Nephron (organoid): ENCODE measurements around the gene ZNF516.

ENCODE experiments used
- H3K27ac Mint-ChIP-seq, 3 experiments: 2 replicates each; pipeline ENCODE4 v1.8.0; 2020; ENCODE audit warnings: mixed read lengths in 3 of 3, mild to moderate bottlenecking in 2 of 3, moderate library complexity in 1 of 3
- H3K27me3 Mint-ChIP-seq: 2 replicates; pipeline ENCODE4 v1.8.0; 2021; ENCODE audit warnings: low read depth, mild to moderate bottlenecking, moderate library complexity, mixed read lengths
- H3K36me3 Mint-ChIP-seq: 2 replicates; pipeline ENCODE4 v1.8.0; 2020; ENCODE audit warnings: low read depth, mixed read lengths
- H3K4me1 Mint-ChIP-seq: 2 replicates; pipeline ENCODE4 v1.8.0; 2020; ENCODE audit warnings: mixed read lengths
- H3K4me3 Mint-ChIP-seq, 3 experiments: 2 replicates each; pipeline ENCODE4 v1.8.0; 2020; ENCODE audit warnings: mild to moderate bottlenecking in 3 of 3, mixed read lengths in 3 of 3, moderate library complexity in 2 of 3
- H3K9me3 Mint-ChIP-seq: 2 replicates; pipeline ENCODE4 v1.8.0; 2020; ENCODE audit warnings: mixed read lengths
- CTCF ChIP-seq, 3 experiments: fragments of 200-600 bp; sonication (generic); IDR thresholded peaks; one replicate each; pipeline ENCODE4 v1.5.0; 2021; ENCODE audit warnings: antibody characterized with exemption in 3 of 3; ENCODE audit not compliant: unreplicated experiment in 3 of 3

The ZNF516 gene

GRCh38 chr18:76495435-76496193 is 572 bp upstream of the ZNF516 start:
- no peaks in the 10 kb centered on the region for H3K9me3 Mint-ChIP-seq
- peak overlapping the region; percentile 20 to 98 (median 97) for H3K27ac Mint-ChIP-seq
- H3K36me3 Mint-ChIP-seq = no peaks in the 10 kb centered on the region
- TF ChIP-seq CTCF (IDR thresholded peaks at IDR 0.05; ENCODE audit: unreplicated experiment in 3 of 3) = no peak
- no peaks in the 10 kb centered on the region for H3K27me3 Mint-ChIP-seq
- peaks cover 16% of the 10 kb centered on the region for H3K4me1 Mint-ChIP-seq
- H3K4me3 Mint-ChIP-seq = peak overlapping the region; percentile 95 to 98 (median 95)

- Mint-ChIP-seq H3K4me1 (peaks cover 20% of the 10 kb centered on the region), H3K27ac (peak overlapping the region; percentile 83 to 97 (median 96)), H3K9me3 (no peaks in the 10 kb centered on the region), H3K4me3 (peak overlapping the region; percentile 88 to 93 (median 91)), H3K27me3 (no peaks in the 10 kb centered on the region), H3K36me3 (no peaks in the 10 kb centered on the region)
- no peak for TF ChIP-seq CTCF (IDR thresholded peaks at IDR 0.05; ENCODE audit: unreplicated experiment in 3 of 3)
Measured at GRCh38 chr18:76494231-76495005, 624 bp downstream of the ZNF516 start.

GRCh38 chr18:76493213-76494161 is 1.6 kb downstream of the ZNF516 start:
- H3K36me3 Mint-ChIP-seq = no peaks in the 10 kb centered on the region

GRCh38 chr18:76492669-76493212 is 2.3 kb downstream of the ZNF516 start:
- H3K4me3 Mint-ChIP-seq = peak overlapping the region; percentile 88 to 93 (median 91)
- H3K27me3 Mint-ChIP-seq = no peaks in the 10 kb centered on the region
- H3K36me3 Mint-ChIP-seq = no peaks in the 10 kb centered on the region
- no peak for TF ChIP-seq CTCF (IDR thresholded peaks at IDR 0.05; ENCODE audit: unreplicated experiment in 3 of 3)
- peaks cover 35% of the 10 kb centered on the region for H3K4me1 Mint-ChIP-seq
- no peaks in the 10 kb centered on the region for H3K9me3 Mint-ChIP-seq
- peak overlapping the region; percentile 83 to 97 (median 96) for H3K27ac Mint-ChIP-seq

More at GRCh38 chr18:76493213-76494161, 1.6 kb downstream of the ZNF516 start:
- Mint-ChIP-seq H3K27me3 (no peaks in the 10 kb centered on the region), H3K4me3 (peak overlapping the region; percentile 88 to 93 (median 91)), H3K4me1 (peaks cover 27% of the 10 kb centered on the region), H3K27ac (peak overlapping the region; percentile 83 to 97 (median 96)), H3K9me3 (no peaks in the 10 kb centered on the region)
- TF ChIP-seq CTCF (IDR thresholded peaks at IDR 0.05; ENCODE audit: unreplicated experiment in 3 of 3) = no peak
